Pons (tissue), 1 donor: ENCODE measurements around the gene IGSF9B.

ENCODE experiments used
- DNase-seq: peaks from one replicate; pipeline ENCODE4 v3.0.0-alpha.2; 2016; ENCODE audit warnings: low spot score

The IGSF9B gene

DNA sequence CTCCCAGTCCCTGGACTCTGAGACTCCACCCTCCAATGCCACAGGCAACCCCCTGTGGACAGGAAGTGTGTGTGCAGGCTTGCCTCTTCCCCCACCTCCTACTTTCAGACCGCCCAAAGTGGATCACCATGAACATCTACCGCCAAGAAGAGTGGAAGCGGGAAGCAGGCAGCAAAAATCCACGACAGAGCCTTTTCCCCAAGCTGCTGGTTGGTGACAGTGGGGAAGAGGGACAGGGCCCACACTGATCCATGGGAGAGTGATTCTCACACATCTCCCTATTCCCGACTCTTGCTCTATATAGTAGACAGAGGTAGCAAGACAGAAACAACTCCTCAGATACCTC, 58.0 kb downstream of the IGSF9B start:
- DNase-seq, result no peak

DNA sequence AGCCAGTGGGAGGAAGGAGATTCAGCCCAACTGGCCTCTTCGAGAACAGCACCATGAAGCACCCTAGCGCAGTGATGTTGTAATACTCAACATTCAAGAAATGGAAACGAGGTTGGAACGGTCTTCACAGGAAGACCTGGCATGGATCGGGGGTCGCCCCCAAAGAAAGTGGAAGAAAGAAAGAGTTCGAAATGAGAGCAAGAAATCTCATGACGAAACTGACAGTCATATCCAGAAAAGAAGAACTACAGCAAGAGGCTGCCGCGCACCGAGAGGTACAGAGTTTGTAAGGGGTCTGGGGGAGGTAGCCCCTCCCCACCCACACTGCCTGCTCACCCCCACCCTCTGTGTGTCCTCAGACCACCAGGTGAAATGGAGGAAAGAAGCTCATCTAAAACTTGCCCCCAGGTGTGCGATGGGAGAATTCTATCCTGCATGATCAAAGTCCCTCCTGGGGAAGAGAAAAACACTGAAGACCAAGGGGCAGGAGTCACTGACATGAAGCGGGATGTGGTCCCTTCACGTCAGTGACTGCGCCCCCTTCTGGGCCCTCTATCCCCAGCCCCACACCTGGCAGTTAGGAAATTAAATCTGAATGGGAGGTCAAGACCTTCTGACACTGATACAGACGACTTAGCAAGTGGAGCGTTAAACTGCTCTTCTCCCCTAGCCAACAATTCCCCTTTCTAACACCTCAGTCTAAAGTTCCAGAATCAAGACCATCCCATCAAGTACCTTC, 58.6 kb downstream of the IGSF9B start:
- no peak for DNase-seq

DNA sequence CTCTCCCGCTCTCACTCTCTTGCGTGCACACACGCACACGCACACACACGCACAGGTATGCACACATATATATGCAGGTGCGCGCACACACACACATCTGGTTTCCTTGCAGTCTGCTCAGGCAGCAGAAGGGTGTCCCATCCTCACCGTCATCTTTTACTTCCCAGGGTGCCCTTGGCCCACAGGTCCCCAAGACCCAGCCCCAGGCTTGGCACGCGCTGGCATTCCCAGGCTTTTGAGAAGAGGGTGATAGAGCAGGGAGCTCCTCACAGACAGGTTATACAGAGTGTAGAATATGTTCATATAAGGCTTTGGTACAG, 59.5 kb downstream of the IGSF9B start:
- DNase-seq, result no peak

DNA sequence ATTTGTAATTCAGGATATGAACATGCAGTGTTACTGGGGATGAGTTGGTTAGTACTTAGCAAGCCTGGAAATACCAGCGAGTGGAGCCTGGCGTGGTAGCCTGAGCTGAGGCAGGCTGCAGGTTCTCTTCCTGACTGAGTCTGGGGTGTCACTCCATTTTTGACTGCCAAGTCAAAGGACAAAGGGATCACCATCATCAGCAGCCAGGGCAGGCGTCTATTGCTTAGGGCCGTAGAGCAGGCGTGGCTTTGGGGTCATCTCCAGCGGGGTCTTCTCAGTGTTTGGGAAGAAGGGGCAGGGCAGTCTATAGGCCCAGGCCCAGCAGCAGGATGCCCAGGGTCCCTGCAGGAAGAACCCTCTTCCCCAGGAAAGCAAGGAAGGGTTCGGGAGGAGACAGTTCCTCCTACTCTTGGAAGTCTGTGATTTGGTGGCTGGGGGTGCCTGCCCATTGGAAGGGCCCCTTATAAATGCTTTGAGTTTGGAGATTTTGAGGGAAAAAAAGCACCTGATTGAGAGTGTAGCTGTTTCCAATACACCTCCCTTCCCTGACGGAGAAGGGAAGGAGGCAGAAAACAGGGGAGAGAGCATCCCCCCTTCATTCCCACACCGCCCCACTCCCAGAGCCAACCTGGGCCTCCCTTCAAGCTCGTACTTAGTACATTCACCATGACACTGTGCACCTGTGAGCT, 60.0 kb downstream of the IGSF9B start:
- no peak for DNase-seq

DNA sequence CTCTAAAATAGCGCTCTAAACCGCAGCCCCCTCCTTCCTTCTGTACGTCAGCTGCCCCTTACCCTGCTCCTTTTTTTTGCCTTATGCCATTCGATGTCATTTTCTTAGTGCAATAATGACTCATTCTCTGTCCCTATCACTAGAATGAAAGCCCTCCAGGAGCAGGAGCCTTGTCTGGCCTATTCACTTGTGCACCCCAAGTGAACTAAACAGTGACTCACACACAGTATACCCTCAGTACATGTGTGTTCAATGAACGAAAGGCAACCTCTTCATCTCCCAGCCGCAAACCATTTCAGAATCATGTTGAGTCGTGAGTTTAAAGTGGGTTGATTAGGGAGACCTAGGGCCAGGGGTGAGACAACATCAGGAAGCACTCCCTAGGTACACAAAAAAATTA, 60.7 kb downstream of the IGSF9B start:
- DNase-seq, result no peak

DNA sequence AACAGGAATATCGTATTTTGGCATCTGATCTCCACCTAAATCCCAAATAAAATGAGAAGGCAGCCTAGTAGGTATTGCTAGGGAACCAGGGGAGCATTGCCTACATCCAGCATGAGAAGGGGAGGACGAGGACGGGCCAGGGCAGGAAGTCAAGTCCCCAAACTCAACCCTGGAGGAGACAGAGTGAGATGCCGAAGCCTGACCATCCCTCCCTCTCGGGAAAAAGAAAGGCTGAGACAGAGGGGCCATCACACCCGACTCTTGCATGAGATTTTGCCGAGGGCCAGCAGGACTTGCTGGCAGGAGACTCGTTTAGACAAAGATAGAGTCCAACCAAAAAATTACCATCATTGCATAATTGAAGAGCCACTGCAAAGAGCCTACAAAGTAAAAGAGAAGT, 61.2 kb downstream of the IGSF9B start:
- no peak for DNase-seq

DNA sequence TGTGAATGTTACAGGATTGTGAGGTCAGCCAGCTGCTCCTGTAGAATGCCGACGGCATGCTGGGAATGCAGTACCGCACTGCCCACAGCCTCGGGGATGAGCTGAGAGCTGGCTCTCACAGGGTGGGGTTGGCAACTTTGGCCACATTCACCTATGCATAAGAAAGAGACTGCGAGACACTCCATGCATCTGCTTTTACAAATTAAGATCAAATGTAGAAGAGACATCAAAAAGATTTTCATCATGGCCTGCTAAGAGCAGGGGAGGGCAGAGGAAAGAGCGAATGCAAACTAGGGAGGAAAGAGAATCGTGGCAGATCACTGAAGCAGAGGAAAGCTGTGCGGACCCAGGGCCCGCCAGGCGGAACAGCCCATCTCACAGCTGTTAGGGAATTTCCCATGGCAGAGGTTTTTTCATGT, 61.7 kb downstream of the IGSF9B start:
- no peak for DNase-seq

DNA sequence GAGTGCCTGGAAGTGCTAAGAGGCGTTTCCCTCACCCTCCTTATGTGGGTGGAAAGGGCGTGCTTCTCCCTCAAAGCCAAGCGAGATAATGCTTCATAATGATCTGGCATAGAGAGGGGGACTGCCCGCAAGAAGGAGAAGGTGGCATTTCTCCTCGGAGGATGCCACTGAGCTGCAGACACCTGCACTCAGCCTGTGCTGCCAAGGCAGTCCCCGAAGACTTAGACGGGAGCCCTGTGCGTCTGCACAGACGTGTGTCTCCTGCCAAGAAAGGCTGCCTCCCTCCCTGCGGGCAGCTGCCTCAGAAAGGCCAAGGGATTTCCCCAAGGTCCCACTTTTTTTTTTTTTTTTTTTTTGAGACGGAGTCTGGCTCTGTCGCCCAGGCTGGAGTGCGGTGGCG, 63.4 kb downstream of the IGSF9B start:
- no peak for DNase-seq

DNA sequence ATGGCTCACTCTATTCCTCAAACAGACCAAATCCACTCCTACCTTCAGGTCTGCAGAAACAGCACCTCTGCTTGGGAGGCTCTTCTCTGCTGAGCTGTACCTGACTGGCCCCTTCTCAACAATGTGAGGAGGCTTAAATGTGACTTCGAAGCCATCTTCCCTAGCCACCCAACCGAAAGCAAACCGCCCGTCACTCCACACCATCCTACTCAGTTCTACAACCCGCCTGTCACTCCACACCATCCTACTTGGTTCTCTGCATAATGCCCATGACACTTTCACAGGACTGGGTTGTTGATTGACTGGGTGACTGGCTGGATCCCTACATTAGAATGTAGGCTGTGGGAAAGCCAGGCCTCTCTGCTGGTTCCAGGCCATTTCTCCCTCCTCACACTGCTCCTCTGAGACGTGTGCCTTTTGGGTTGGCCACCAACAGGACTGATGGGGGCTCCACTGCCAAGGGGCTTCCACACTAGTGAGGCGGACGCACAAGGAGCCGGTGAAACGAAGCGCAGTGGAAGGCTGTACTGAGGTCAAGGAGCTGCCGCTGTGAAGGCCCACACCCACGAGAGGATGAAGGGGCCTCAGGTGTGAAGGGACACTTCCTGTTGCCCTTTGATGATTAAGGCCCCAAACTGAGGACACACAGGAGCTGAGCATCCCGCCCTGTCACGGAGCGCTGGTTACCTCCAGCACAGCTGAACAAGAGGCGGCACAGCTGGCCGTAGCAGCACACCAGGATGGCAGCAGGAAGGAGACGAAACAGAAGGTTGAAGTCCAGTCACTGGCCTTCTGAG, 64.0 kb downstream of the IGSF9B start:
- DNase-seq, result no peak

DNA sequence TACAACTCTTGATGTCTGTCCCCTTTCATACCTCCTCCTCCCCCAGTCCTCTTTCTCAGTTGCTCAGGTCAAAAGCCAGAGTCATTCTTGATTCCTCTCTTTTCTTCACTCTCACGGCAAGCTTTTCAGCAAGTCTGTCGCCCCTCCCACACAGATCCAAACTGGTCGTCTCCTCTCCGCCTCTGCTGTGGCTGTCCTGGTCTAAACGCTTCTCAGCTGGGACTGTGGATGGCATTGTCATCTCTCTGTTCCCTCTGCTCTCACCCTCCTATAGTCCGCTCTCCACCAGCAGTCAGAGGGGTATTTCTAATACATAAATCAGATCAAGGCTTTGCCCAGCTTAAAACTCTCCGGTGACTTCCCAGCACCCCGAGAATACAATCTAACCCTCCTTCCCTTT, 64.6 kb downstream of the IGSF9B start:
- DNase-seq, result no peak

DNA sequence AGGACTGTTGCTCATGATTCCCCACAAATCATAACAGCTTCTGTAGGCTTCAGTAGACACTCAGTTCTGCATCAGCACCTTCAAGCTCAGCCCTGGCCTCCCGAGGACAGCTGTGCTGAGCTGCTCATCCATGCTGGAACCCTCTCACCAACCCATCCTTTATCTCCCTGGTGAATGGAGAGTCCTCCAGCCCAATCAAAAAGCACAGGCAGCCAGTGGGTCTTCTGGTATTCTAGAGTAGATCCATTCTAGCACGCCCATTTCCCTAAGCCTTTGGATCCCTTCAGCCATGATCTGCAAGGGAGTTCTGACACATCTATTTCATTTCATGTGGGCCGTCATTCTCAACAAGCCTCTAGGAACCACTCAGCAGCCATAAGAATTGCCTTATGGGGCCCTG, 66.9 kb downstream of the IGSF9B start:
- DNase-seq, result no peak

DNA sequence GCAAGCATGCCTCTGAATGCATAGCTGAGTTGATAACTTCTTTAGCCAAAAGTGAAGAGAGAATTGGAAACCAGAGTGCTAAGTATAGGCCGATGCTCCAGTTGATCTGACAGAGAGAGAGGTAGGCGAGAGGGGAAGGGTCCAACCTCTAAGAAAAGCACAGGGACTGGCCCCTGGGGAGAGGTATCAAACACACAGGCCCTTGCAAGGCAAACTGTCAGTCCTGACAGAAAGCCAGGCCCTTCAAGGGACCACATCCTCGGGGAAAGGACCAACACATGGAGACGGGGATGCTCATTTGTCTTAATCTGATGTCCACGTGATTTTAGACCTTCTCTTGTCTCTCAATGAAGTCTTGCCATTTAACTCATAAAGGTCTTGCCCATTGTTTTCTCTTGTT, 67.6 kb downstream of the IGSF9B start:
- DNase-seq, result no peak

DNA sequence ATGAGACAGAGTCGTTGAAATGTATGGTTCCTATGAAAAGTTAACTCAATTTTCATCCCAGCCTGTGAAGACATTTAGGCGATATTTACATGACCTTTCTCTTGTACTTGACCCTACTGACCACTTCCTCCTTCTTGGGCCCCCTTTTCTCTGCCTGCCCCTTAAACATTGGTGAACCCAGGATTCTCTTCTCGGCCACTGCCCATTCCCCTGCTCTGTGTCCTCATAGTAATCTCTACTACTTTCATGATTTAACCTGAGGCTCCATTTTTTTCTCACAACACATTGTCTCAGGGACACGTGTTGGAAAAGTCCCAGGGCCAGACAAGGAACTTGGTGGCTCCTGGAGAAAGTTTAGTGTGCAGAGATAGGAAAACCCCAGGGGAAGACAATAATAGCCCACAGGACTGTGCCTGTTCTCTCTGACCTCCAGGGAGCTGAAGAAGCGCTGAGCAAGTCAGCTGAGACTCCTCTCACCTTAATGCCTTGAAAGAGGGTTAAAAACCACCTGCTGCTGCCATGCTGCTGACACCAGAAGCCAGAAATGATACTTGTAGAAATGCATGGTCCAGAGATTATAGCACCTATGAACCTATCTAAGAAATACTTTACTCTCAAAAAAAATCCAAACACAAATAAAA, 69.0 kb downstream of the IGSF9B start:
- DNase-seq, result no peak

DNA sequence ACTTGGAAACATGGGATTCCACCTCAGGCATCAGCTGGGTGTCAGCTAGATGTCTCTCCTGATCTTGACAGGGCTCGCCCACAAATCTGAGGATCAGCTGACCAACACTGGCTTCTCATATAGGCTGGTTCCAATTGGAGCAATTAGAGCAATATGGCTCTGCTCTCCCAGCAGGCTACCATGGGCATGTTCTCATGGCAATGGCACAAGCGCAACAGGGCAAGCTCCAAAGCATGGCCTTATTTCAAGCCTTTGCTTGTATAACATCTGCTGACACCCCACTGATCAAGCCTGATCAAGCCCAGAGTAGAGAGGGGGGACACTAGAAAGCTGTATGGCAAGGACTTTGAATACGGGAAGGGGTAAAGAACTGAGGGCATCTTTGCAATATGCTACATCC, 70.7 kb downstream of the IGSF9B start:
- no peak for DNase-seq

DNA sequence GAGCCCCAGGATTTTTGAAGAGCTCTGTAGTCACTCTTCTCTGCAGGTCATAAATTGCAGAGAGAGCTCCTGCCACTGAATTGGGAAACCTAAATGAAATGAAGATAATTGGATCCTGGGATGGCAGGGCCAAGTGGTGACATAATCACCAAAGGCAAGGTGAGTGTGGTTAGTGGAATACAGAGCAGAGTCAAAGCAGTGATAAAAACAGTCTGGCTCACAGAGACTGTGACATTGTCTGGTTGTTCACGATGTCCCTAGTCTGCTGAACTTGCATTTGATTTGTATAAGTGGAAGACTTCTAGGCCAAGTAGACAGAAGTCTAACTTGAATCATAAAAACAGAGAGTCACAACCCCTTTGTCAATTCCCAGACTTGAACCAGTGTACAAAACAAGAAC, 84.6 kb downstream of the IGSF9B start:
- DNase-seq, result no peak

DNA sequence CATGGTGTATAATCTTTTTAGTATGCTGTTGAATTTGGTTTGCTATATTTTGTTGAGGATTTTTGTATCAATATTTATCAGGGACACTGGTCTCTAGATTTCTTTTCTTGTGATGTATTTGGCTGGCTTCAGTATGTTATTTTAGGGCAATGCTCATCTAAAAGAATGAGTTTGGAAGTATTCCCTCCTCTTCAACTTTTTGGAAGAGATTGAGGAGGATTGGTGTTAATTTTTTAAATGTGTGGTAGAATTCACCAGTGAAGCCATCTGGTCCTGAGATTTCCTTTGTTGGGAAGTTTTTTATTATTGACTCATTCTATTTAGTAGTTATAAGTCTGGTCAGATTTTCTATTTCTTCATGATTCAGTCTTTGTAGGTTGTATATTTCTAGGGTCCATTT, 89.3 kb downstream of the IGSF9B start:
- DNase-seq, result no peak

DNA sequence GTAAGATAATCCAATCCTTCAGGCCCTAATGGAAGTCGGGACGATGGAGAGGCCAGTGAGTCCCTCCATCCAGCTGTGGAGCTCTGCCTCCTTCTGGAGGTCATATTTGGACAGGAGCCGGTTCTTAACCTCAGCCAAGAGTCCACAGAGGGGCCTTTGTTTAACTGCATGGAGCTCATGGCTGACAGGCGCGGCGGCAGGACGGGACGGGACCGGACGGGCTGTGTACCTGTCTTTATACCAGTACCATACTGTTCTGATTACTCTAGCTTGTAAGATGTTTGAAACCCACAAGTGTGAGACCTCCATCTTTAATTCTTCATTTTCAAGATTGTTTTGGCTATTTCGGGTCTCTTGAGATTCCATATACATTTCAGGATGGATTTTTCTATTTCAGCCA, 91.3 kb downstream of the IGSF9B start:
- no peak for DNase-seq

DNA sequence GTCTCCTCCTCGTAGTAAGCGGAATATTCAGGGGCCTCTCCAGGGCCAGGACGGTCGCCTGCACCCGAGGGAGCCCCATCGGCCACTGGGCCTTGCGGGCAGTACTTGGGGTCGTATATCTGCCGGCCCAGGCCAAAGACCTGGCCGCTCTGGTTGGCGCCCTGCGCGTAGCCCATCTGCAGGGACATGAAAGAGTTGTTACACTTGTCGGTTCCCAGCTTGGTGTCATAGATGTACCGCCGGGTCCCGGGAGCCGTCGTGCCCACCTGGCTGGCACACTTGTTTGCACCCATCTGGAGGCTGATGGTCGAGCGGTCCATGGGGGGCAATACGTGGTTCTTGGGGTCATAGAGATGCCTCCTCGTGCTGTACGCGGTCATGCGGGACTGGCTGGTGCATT, 92.0 kb downstream of the IGSF9B start:
- DNase-seq, result no peak

DNA sequence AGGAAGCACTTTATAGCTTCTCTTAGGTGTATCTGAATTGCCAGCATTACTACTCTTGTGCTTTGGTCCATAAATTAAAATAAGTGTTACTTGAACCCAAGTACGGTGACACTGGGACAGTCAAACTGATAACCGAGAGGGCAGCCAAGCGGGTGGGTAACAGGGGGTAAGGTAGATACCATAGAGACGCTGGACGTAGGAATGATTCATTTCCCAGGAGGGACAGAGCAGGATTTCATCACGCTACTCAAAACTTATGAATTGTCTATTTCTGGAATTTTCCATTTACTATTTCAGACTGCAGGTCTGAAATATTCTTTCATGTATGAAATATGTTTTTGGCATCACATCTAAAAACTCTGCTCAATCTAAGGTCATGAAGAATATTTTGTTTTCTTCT, 96.6 kb downstream of the IGSF9B start:
- DNase-seq, result no peak
